ENCODE results near the gene FKBP10. TPM values are rescaled to one million over a fixed set of nuclear protein-coding genes. Genes with fewer than 3 reads are reported as not detected.

The FKBP10 gene
- total and polyA plus RNA-seq, 9 of the 15 experiments (the other 6 are each of a cell fraction or from before 2014, with no cell fraction given): 0.03 to 3.0 (median 1.4) TPM; not detected in 1

GRCh38 chr17:41864836-41865595 lies 52.2 kb downstream of the FKBP10 start, which contains the start of gene KLHL11 (continued):
- TF ChIP-seq CHD7 (IDR thresholded peaks at IDR 0.05; ENCODE audit: low read depth, low read length): no peak
- TF ChIP-seq CTBP1 (IDR thresholded peaks at IDR 0.05; ENCODE audit: borderline replicate concordance): peak; percentile 95
- TF ChIP-seq L3MBTL2 (IDR thresholded peaks at IDR 0.05): peak; percentile 71
- TF ChIP-seq HNRNPL (IDR thresholded peaks at IDR 0.05; ENCODE audit: low read depth, low read length): peak; percentile 53; the same call in 1 of the 2 replicates
- no peak for TF ChIP-seq LARP7 (IDR thresholded peaks at IDR 0.05)
- no peak for TF ChIP-seq NFIX (CRISPR knock-in tag; IDR thresholded peaks at IDR 0.05; ENCODE audit: low read depth)
- TF ChIP-seq, protein P1, sequence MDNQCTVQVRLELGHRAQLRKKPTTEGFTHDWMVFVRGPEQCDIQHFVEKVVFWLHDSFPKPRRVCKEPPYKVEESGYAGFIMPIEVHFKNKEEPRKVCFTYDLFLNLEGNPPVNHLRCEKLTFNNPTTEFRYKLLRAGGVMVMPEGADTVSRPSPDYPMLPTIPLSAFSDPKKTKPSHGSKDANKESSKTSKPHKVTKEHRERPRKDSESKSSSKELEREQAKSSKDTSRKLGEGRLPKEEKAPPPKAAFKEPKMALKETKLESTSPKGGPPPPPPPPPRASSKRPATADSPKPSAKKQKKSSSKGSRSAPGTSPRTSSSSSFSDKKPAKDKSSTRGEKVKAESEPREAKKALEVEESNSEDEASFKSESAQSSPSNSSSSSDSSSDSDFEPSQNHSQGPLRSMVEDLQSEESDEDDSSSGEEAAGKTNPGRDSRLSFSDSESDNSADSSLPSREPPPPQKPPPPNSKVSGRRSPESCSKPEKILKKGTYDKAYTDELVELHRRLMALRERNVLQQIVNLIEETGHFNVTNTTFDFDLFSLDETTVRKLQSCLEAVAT (IDR thresholded peaks at IDR 0.05): peak; percentile 9 to 40; a peak in 1 of 4 replicates
- peak; percentile 56 for TF ChIP-seq FIP1L1 (IDR thresholded peaks at IDR 0.05; ENCODE audit: low read depth, low read length, poor library complexity, severe bottlenecking)
- TF ChIP-seq POLR2H (tag; IDR thresholded peaks at IDR 0.05; ENCODE audit: low read depth): peak; percentile 73
- peak; percentile 87 for TF ChIP-seq POLR2A (conservative IDR thresholded peaks at IDR 0.05)
- TF ChIP-seq ZNF592 (IDR thresholded peaks at IDR 0.05): peak; percentile 39; the same call in 1 of the 2 replicates

All from K562 (cell line).